K562 (cell line): Measurements from ENCODE around the gene DAB1.

Experiments used
- ATF1 ChIP-seq, 2 experiments: fragments of 450-650 bp in 1 of 2; IDR thresholded peaks; 2 replicates each; pipeline ENCODE4 v1.6.1; 2016; ENCODE audit warnings: missing compliant biosample characterization in 1 of 2, missing genetic modification characterization in 1 of 2
- CREB1 ChIP-seq, 2 experiments: sonication (generic) in 1 of 2; formaldehyde crosslinking in 1 of 2; IDR thresholded peaks; 2 replicates each; pipeline versions ENCODE4 v1.6.1 to v1.8.0; 2012 to 2022; ENCODE audit warnings: inconsistent platforms in 1 of 2, mild to moderate bottlenecking in 1 of 2, missing genetic modification reagents in 1 of 2, moderate library complexity in 1 of 2
- FOXJ3 ChIP-seq: sonication (generic); formaldehyde crosslinking; IDR thresholded peaks from 2 replicates; pipeline ENCODE4 v1.4.0; 2020; ENCODE audit warnings: mild to moderate bottlenecking, missing genetic modification reagents
- GABPA ChIP-seq: fragments of 200-800 bp; sonication (Bioruptor generic); conservative IDR thresholded peaks from 2 replicates; pipeline ENCODE4 v1.6.1; 2016; ENCODE audit warnings: low read depth, missing genetic modification characterization, missing compliant biosample characterization
- NFYB ChIP-seq: IDR thresholded peaks from 2 replicates; pipeline ENCODE4 v1.6.1; 2011; ENCODE audit warnings: mild to moderate bottlenecking, moderate library complexity; ENCODE audit not compliant: insufficient read length; ENCODE audit errors: extremely low read depth
- RFX1 ChIP-seq: fragments of 450-650 bp; IDR thresholded peaks from 2 replicates; pipeline ENCODE4 v1.6.1; 2016; ENCODE audit warnings: mild to moderate bottlenecking, moderate library complexity
- SMARCB1 ChIP-seq: IDR thresholded peaks from 2 replicates; pipeline ENCODE4 v1.6.1; 2011; ENCODE audit warnings: improper control_type of control experiment, low read depth; ENCODE audit not compliant: insufficient read length
- TF ChIP-seq, protein P1 (sequence below): sonication (generic); formaldehyde crosslinking; IDR thresholded peaks from 2 replicates; pipeline ENCODE4 v1.8.1; 2022; ENCODE audit warnings: missing genetic modification reagents
- TF ChIP-seq, protein P2 (sequence below), 3 experiments: IDR thresholded peaks in 2 of 3; conservative IDR thresholded peaks in 1 of 3; 2 replicates each; pipeline ENCODE4 v1.5.1; 2011 to 2012; ENCODE audit warnings: low read length in 3 of 3, mild to moderate bottlenecking in 3 of 3, control low read depth in 2 of 3, improper control_type of control experiment in 1 of 3, inconsistent platforms in 1 of 3, low read depth in 1 of 3, mixed read lengths in 1 of 3, moderate library complexity in 1 of 3; ENCODE audit not compliant: insufficient read depth in 2 of 3

DNA sequence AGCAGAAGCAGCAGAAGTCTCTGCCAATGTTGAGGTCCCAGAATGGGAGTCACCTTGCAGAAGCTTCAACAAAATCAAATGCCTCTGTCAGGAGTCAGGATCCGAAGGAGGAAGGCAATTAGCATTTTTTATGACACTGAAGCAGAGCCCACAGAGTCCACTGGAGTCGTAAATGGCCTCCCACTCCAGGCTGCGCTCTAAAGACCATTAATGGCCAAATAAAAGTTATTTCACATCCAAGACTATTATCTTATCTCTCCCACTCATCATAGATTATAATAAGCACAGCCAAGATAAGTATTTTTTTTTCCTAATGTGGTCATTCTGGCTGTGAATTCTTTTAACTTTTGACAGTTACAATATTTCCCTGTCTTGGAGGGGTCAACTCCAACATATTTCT lies 267.0 kb downstream of the DAB1 start:
- TF ChIP-seq CREB1 (IDR thresholded peaks at IDR 0.05) (no peak), CREB1 (CRISPR knock-in tag; IDR thresholded peaks at IDR 0.05) (no peak), FOXJ3 (CRISPR knock-in tag) (no peak), GABPA (no peak), NFYB (no peak), RFX1 (no peak), SMARCB1 (no peak), ATF1 (CRISPR knock-in tag; IDR thresholded peaks at IDR 0.05) (no peak), ATF1 (tag; IDR thresholded peaks at IDR 0.05) (no peak)
- TF ChIP-seq, protein P1, sequence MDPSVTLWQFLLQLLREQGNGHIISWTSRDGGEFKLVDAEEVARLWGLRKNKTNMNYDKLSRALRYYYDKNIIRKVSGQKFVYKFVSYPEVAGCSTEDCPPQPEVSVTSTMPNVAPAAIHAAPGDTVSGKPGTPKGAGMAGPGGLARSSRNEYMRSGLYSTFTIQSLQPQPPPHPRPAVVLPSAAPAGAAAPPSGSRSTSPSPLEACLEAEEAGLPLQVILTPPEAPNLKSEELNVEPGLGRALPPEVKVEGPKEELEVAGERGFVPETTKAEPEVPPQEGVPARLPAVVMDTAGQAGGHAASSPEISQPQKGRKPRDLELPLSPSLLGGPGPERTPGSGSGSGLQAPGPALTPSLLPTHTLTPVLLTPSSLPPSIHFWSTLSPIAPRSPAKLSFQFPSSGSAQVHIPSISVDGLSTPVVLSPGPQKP (CRISPR knock-in tag): no peak
- TF ChIP-seq, protein P2, sequence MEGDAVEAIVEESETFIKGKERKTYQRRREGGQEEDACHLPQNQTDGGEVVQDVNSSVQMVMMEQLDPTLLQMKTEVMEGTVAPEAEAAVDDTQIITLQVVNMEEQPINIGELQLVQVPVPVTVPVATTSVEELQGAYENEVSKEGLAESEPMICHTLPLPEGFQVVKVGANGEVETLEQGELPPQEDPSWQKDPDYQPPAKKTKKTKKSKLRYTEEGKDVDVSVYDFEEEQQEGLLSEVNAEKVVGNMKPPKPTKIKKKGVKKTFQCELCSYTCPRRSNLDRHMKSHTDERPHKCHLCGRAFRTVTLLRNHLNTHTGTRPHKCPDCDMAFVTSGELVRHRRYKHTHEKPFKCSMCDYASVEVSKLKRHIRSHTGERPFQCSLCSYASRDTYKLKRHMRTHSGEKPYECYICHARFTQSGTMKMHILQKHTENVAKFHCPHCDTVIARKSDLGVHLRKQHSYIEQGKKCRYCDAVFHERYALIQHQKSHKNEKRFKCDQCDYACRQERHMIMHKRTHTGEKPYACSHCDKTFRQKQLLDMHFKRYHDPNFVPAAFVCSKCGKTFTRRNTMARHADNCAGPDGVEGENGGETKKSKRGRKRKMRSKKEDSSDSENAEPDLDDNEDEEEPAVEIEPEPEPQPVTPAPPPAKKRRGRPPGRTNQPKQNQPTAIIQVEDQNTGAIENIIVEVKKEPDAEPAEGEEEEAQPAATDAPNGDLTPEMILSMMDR (IDR thresholded peaks at IDR 0.05 in 2 of 3, conservative IDR thresholded peaks at IDR 0.05 in 1 of 3; ENCODE audit: insufficient read depth in 2 of 3, low read depth in 1 of 3, low read length in 3 of 3): no peak
